ENCODE measurements around the gene ARID4B. TPM values are rescaled to one million over a fixed set of nuclear protein-coding genes. Genes with fewer than 3 reads are reported as not detected.
A peak's percentile ranks its signal among the peaks of the same experiment; 100 is the strongest.

ARID4B gene
- total RNA-seq, 1 donor from 2014 or later = 20.0 TPM

- no peak for DNase-seq (ENCODE audit: low read depth)
- TF ChIP-seq CTCF (IDR thresholded peaks at IDR 0.05; ENCODE audit: insufficient read depth, low read length, poor library complexity, severe bottlenecking) = peak; percentile 41
- H3K27me3 ChIP-seq (ENCODE audit: control insufficient read depth, insufficient read depth, low read length) = no peaks in the 10 kb centered on the region
- no peaks in the 10 kb centered on the region for H3K36me3 ChIP-seq (ENCODE audit: control insufficient read depth, insufficient read depth, low read length)
- no peak overlapping the region for H3K4me3 ChIP-seq (ENCODE audit: low read depth, low read length)
Measured at GRCh38 chr1:235199441-235199840, 128.5 kb downstream of the ARID4B start.

GRCh38 chr1:235190431-235190830, 137.5 kb downstream of the ARID4B start:
- DNase-seq (ENCODE audit: low read depth) = no peak
- Histone ChIP-seq H3K27me3 (ENCODE audit: control insufficient read depth, insufficient read depth, low read length) (no peaks in the 10 kb centered on the region), H3K4me3 (ENCODE audit: low read depth, low read length) (no peak overlapping the region), H3K36me3 (ENCODE audit: control insufficient read depth, insufficient read depth, low read length) (no peaks in the 10 kb centered on the region)
- no peak for TF ChIP-seq CTCF (IDR thresholded peaks at IDR 0.05; ENCODE audit: insufficient read depth, low read length, poor library complexity, severe bottlenecking)

- Histone ChIP-seq H3K4me3 (ENCODE audit: low read depth, low read length) (no peak overlapping the region), H3K27me3 (ENCODE audit: control insufficient read depth, insufficient read depth, low read length) (no peaks in the 10 kb centered on the region), H3K36me3 (ENCODE audit: control insufficient read depth, insufficient read depth, low read length) (no peaks in the 10 kb centered on the region)
- TF ChIP-seq CTCF (IDR thresholded peaks at IDR 0.05; ENCODE audit: insufficient read depth, low read length, poor library complexity, severe bottlenecking) = no peak
- DNase-seq (ENCODE audit: low read depth) = no peak
Measured at GRCh38 chr1:235187316-235187715, 140.7 kb downstream of the ARID4B start.

GRCh38 chr1:235181561-235182245, 146.3 kb downstream of the ARID4B start:
- no peak overlapping the region for H3K4me3 ChIP-seq (ENCODE audit: low read depth, low read length)
- no peak for DNase-seq (ENCODE audit: low read depth)

GRCh38 chr1:235180916-235181460, 147.0 kb downstream of the ARID4B start:
- no peaks in the 10 kb centered on the region for H3K36me3 ChIP-seq (ENCODE audit: control insufficient read depth, insufficient read depth, low read length)
- no peak for TF ChIP-seq CTCF (IDR thresholded peaks at IDR 0.05; ENCODE audit: insufficient read depth, low read length, poor library complexity, severe bottlenecking)
- no peak overlapping the region for H3K4me3 ChIP-seq (ENCODE audit: low read depth, low read length)
- H3K27me3 ChIP-seq (ENCODE audit: control insufficient read depth, insufficient read depth, low read length) = no peaks in the 10 kb centered on the region
- no peak for DNase-seq (ENCODE audit: low read depth)

More at GRCh38 chr1:235181561-235182245, 146.3 kb downstream of the ARID4B start:
- no peak for TF ChIP-seq CTCF (IDR thresholded peaks at IDR 0.05; ENCODE audit: insufficient read depth, low read length, poor library complexity, severe bottlenecking)
- no peaks in the 10 kb centered on the region for H3K36me3 ChIP-seq (ENCODE audit: control insufficient read depth, insufficient read depth, low read length)
- no peaks in the 10 kb centered on the region for H3K27me3 ChIP-seq (ENCODE audit: control insufficient read depth, insufficient read depth, low read length)

GRCh38 chr1:235176486-235176885, 151.5 kb downstream of the ARID4B start:
- no peak for DNase-seq (ENCODE audit: low read depth)
- no peak for TF ChIP-seq CTCF (IDR thresholded peaks at IDR 0.05; ENCODE audit: insufficient read depth, low read length, poor library complexity, severe bottlenecking)
- no peaks in the 10 kb centered on the region for H3K36me3 ChIP-seq (ENCODE audit: control insufficient read depth, insufficient read depth, low read length)
- H3K27me3 ChIP-seq (ENCODE audit: control insufficient read depth, insufficient read depth, low read length) = no peaks in the 10 kb centered on the region
- no peak overlapping the region for H3K4me3 ChIP-seq (ENCODE audit: low read depth, low read length)

All from kidney epithelial cell (primary cell).